ENCODE results near the gene CMIP.

Gene CMIP

DNA sequence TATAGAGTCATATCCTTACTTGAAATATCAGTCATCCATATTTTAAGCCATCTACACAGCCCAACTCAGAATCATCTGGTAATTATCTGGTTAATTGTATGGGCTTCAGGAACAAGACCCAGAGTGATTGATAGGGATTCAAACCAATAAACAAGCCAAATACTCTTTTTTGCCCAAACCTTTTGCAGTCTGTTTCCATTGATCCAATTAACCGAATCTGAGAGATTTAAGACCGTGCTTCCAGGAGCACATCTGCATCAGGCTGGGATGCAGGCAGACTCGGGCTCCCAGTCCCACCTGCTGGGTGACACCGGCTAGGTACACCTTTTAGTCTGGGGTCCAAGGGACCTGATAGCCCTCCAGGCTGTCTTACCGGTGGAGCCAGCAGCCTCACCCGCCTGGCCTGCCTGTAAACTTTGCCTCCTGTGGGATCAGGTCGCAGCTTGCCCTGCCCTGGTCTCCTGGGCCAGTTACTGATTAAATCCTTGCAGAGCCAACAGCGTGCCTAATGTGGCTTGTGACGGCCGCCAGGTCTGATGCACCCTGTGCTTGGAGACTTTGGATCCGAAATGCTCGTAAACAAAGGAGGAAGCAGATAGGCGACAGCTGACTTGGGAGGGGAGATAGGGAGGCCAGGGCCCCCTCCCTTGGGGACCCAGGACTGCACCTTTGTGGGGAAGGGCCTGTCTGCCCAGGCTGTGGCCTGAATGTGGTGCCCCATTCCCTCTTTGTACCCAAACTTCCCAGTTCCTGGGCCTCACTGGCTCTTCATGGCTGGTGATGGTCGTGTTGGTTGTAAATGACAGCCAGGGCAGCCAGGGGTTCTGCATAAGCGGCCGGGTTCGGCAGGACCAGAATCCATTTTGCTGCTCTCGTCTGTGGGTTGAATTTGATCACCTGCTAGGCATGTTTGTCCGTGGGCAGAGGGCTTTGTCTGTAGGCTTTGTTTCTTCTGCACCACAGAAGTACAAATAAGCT, 3.8 kb downstream of the CMIP start:
- DNase-seq, result no peak

- DNase-seq, result no peak
Observed at GRCh38 chr16:81449241-81449640, 4.6 kb downstream of the CMIP start.

DNA sequence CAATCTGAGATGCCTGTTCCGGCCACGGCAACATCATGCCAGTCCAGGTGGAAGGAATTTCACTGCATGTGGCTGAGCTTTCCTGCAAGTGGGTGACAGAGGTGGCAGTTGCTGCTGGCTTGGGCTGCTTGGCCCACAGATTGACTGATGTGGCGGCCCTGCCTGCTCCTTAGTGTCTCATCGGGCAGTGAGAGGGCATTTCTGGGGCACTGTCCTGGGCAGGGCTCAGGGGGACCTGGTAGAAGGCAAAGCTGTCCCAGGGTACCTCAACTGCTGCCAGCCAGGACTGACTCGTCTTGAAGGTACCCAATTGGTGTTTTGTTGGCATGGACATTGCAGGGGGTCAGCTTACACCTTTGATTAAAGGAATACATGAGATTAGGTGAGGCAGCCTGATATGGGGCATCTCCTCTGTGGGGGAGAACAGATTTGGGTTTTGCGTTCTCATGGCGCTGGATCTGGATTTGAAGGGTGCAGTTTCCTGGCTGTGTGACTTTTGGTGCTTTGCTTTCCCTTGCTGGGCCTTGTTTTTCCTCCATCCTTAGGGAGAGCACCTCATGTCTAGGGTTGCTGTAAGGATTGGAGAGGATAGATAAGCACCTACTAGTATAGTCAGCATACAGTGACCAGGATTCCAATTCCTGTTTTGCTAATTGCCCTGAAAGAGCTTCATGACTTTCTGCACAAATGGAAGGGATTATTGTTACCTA, 5.4 kb downstream of the CMIP start:
- no peak for DNase-seq

- no peak for DNase-seq
Observed at GRCh38 chr16:81450783-81451491, 6.3 kb downstream of the CMIP start.

DNA sequence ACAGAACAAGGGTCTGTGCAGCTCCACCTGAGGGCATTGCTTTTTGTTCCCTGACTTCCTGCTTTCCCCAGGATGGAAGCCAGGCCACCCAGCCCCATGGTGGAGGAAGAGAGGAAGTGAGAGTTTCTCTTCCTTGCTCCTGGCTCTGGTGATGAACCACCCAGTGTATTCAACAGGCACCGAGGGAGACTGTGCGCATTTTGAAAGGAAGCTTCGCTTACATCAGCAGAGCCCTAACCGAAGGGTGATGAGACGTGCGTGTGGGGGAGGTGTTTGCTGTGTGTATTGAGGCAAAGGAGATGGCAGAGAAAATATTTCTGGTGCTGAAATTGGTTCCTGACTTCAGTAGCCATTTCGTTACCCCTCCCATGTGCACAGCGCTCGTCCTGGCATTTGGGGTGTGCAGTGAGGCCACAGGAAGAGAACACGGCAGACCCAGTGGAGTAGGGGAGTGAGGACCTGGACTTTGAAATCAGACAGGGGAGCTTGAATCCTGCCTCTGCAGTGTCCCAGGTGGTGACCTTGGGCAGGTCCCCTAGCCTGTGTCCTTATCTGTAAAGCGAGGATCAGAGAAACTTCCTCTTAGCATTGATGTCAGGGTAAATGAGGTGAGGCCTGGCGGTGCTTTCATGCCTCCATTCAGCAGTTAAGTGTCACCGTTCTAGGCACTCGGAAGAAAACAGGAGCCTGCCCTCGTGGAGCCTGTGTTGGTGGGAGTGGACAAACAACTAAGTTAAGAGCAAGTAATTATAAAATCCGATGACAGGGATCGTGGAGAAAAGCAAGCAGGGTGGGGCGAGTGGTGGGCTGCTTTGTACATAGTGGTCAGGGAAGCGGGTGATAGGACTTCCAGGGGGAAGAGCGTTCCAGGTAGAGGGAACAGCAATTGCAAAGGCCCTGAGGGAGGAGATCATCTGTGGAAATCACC, 7.4 kb downstream of the CMIP start:
- no peak for DNase-seq

GRCh38 chr16:81453091-81453728, 8.6 kb downstream of the CMIP start:
- no peak for DNase-seq

DNA sequence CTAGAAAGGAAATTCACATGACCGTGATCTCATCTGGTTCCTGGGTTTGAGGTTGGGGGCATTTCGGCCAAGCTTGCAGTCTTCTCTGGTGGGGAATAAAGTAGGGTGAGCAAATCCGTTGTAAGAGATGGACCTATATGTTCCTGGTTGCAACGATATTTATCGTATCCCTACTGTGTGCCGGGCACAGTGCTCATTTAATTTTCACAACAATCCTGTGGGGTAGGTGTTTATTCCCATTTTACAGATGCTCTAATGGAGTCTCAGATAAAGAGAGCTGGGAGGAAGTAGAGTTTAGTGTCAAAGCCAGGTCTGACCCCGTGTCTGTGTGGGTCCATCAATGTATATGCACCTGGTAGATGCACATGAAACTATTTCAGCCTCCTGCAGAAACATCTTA, 9.4 kb downstream of the CMIP start:
- no peak for DNase-seq

GRCh38 chr16:81455006-81455405, 10.4 kb downstream of the CMIP start:
- no peak for DNase-seq

DNA sequence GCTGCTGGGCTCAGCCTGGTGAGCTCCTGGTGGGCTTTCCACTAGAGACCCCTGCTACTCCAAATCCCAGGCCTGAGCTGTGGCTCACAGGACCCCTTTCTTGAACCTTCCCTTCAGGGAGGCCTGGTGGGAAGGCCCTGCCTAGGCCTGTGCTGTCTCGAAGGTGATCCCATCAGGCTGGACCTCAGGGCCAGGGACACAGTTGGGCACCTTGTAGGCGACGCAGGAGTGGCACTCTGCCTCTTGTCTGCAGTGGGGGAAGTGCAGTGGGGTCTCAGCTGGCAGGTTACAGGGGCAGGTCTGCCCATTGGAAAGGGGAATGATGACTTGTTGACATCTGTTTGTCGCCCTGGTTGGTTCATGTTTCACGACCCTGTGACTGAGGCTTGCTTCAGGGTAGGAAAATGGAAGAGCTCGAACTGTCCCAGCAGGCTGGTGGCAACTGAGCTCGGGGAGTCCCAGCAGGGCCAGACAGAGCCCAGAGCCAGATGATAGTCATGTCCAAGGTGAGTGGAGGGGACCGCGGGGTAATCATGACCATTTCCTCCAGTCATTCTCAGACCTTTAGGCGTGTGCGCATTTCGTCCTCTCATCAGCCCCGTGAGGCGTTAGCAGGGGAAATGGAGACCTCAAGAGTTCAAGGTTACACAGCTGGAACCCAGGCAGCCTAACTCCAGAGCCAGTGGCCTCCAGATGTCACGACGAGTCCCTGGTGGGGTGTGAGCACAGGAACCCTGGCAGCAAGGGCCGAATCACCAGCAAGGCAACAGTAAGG, 11.3 kb downstream of the CMIP start:
- no peak for DNase-seq

GRCh38 chr16:81456523-81457325, 12.1 kb downstream of the CMIP start:
- no peak for DNase-seq

- no peak for DNase-seq
Observed at GRCh38 chr16:81457326-81458133, 12.9 kb downstream of the CMIP start.

GRCh38 chr16:81458149-81458669, 13.6 kb downstream of the CMIP start:
- DNase-seq, result no peak

GRCh38 chr16:81458827-81459598, 14.4 kb downstream of the CMIP start:
- no peak for DNase-seq

- DNase-seq, result no peak
Observed at GRCh38 chr16:81460075-81460474, 15.5 kb downstream of the CMIP start.

- DNase-seq, result no peak
Observed at GRCh38 chr16:81461243-81461642, 16.6 kb downstream of the CMIP start.

DNA sequence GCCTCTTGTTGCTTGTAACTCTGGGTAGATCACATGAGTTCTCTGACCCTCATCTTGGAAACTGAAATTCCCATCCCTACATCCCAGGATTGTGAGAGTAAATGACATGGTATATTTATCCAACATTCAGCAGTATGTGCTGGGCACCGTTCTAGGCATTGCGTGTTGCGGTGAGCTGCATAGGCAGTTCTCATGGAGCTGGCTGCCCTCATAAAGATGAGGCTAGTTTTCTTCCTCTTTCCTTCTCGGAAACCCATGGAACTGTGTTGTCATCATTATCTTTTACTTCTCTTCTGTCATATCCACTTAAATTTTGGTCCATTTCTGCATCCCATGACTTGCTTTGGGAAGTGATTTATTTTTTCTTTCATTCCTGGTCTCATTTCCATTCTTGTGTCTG, 17.2 kb downstream of the CMIP start:
- no peak for DNase-seq

- DNase-seq, result no peak
Observed at GRCh38 chr16:81462683-81463082, 18.1 kb downstream of the CMIP start.

GRCh38 chr16:81463296-81463890, 18.8 kb downstream of the CMIP start:
- DNase-seq, result no peak

Data from activated CD4-positive, CD25-positive, alpha-beta regulatory T cell treated with anti-CD3 and anti-CD28 coated beads, Interleukin-2, amount 50 U/mL, for 72 hours (primary cell).